Endothelial cell of umbilical vein (primary cell): ENCODE measurements around the gene TPK1.

ENCODE experiments used
- CTCF ChIP-seq, 2 donors: IDR thresholded peaks; 1 replicate in 1 of 2; 2 replicates in 1 of 2; pipeline ENCODE4 v1.5.1; 2011; ENCODE audit warnings: low read length in 2 of 2, mild to moderate bottlenecking in 2 of 2, moderate library complexity in 2 of 2, control low read depth in 1 of 2, inconsistent platforms in 1 of 2, low read depth in 1 of 2; ENCODE audit not compliant: insufficient read depth in 1 of 2; ENCODE audit errors: extremely low read depth in 1 of 2
- MAX ChIP-seq: IDR thresholded peaks from 2 replicates; pipeline ENCODE4 v1.6.1; 2011; ENCODE audit not compliant: insufficient read depth, insufficient read length

DNA sequence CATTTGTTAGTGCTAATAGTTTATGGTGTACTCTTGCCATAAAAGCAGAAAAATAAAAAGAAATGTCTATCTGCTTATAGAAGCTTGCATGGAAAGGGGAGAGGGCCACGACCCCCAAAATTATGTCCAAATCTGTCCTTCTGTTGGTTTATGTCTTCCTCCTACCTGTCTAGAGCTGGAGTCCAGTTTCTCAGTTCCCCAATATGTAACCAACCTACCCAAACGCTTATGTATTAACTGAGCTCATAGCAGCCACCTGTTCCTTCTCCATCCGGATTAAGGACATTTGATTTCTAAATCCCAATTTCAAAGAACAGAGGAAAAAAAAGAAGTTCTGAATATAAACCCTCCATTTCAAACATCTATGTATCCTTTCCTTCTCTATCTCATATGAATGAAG lies 30.3 kb upstream of the TPK1 start:
- TF ChIP-seq MAX (no peak), CTCF (IDR thresholded peaks at IDR 0.05; ENCODE audit: extremely low read depth in 1 of 2, insufficient read depth in 1 of 2, low read depth in 1 of 2, low read length in 2 of 2) (no peak)
